Activated CD4-positive, alpha-beta T cell treated with anti-CD3 and anti-CD28 coated beads, Interleukin-10, Interleukin-2, amounts not matched to agents 100 ng/mL and 50 ng/mL, durations not matched to agents 16 hours and 8 hours (primary cell): Measurements from ENCODE around the gene GRIK4.
"Not testable (repeated sequence)": the region's sequence is repeated elsewhere in the genome, so short reads cannot be mapped to it uniquely, and the experiment has no call there.

Source experiments
- DNase-seq: peaks from one replicate; pipeline ENCODE4 v3.0.0-alpha.2; 2020

Gene GRIK4

GRCh38 chr11:120511116-120511819 is at the start of gene GRIK4:
GRIK4 (plus strand) TSS chr11:120511748; CDS start chr11:120660319, 148,571 bp downstream.
- DNase-seq = peak; percentile 79

GRCh38 chr11:120462825-120463224 is 48.7 kb upstream of the GRIK4 start:
- DNase-seq = no peak

- DNase-seq = no peak
These were observed 45.5 kb upstream of the GRIK4 start for GRCh38 chr11:120465921-120466534.

- no peak for DNase-seq
These were observed 43.9 kb upstream of the GRIK4 start for GRCh38 chr11:120467627-120468026.

- no peak for DNase-seq
These were observed 40.4 kb upstream of the GRIK4 start for GRCh38 chr11:120471131-120471530.

- DNase-seq = no peak
These were observed 39.6 kb upstream of the GRIK4 start for GRCh38 chr11:120471994-120472393.

- DNase-seq = no peak
These were observed 38.0 kb upstream of the GRIK4 start for GRCh38 chr11:120473503-120473902.

- DNase-seq = no peak
These were observed 29.4 kb upstream of the GRIK4 start for GRCh38 chr11:120482149-120482548.

- no peak for DNase-seq
These were observed 26.8 kb upstream of the GRIK4 start for GRCh38 chr11:120484722-120485121.

GRCh38 chr11:120486138-120486537 is 25.4 kb upstream of the GRIK4 start:
- DNase-seq = no peak

DNA sequence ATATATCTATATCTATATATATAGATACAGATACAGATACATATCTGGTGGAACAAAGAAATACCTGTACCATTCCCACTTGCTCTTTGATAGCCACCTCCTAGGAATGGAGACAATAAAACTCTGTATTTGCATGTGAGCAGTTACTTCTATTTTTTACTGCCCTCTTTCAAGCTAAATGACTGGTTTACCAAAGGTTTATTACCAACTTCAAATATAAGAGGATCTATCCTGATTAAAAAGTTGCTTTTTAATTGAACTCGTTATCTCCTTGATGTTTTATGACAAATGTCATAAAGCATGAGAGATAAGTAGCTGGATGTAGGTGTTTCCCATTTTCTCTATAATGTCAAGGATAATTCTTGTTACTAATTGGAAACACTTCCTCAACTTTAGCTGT is 21.7 kb upstream of the GRIK4 start:
- DNase-seq = no peak

DNA sequence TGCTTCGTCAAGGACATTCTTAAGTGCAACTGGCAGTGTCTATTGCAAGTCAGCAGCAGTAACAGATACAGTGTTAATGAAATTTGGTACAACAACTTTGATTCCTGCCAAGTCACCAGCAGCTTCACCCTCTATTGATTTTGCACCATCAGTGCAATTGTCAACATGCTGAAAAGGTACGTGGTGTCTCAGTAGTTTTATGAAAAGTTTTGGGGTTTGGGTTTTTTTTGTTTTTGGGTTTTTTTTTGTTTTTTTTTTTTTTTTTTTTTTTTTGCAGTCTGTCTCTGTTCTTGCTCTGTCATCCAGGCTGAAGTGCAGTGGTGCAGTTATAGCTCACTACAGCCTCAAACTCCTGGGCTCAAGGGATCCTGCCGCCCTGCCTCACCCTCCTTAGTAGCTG is 19.1 kb upstream of the GRIK4 start:
- no peak for DNase-seq

- no peak for DNase-seq
These were observed 17.0 kb upstream of the GRIK4 start for GRCh38 chr11:120494595-120494994.

- DNase-seq = no peak
These were observed 12.5 kb upstream of the GRIK4 start for GRCh38 chr11:120499088-120499487.

DNA sequence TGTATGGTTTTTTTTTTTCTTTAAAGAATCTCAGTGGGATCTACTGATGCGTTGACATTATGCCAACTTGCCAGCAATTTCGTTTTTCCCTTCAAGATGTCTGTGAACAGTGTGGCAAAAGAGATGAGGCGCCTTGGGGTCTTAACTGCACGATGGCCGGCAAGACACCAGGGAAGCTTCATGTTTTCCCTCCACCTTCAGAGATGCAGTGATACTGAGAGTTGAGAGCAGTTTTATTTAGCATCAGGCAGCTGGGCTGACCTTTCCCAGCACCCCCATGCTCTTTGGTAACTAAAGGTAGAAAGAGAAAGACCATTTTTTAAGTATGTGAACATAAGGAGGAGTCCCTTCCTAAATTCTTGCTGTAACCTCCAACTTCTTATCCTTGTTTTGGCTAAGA is 11.7 kb upstream of the GRIK4 start:
- no peak for DNase-seq

GRCh38 chr11:120500414-120501071 is 11.0 kb upstream of the GRIK4 start:
- no peak for DNase-seq

DNA sequence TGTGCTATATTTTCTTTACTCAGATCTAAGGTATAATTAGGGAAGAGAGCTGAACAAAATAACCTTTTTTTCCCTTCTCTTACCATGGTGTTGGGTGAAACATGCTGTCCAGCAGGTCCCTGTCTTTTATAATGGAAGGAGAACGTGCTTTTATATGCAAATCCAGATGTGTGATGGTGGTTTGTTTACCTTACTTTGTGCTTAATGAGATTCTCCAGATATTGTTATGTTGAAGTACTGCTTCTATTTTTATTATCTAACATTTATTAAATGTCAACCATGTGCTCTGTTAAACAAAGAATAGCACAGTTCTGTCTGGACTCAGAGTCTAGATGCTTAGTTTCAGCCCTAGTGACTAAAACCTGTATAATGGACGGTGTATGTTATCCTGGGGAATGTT is 10.1 kb upstream of the GRIK4 start:
- no peak for DNase-seq

DNA sequence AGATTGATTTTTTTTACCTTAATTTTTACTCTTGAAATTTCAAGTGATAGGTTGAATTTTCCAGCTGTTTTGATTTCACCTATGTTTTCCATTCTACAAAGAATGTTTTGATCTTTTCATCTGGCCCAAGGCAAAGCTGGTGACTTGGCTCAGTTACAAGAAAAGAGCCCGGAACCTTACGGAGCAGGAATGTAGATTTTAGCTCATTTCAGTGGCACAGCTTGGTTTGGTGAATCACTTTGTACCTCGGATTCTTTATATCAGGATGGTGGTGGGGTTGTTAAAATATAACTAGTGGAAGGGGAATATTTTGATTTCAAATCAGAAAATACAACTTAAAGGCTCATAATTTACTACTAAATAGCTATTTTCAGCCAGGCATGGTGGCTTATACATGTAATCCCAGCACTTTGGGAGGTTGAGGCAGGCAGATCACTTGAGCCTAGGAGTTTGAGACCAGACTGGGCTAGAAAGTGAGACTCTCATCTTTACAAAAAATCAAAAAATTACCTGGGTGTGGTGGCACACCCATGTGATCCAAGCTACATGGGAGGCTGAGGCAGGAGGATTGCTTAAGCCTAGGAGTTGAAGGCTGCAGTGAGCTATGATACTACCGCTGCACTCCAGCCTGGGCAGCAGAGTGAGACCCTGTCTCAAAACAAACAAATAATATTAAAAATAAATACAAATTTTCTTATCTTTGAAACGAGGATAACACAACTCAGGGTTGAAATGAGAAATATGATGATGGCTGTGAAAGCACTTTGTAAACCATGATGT is 9.4 kb upstream of the GRIK4 start:
- no peak for DNase-seq

DNA sequence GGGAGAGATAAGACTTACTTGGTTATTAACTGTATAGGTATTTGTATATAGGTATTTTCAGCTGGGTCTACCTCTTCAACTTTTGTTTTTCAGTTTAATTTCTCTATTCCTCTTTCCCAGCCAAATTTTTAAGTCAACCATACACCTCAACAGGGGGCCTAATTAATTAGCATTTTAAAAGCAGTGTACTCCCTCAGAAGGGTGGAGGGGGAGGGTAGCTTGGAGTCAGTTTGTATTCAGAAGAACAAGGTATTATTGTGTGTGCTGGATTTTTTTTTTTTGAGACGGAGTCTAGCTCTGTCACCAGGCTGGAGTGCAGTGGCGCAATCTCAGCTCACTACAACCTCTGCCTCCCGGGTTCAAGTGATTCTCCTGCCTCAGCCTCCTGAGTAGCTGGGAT is 8.0 kb upstream of the GRIK4 start:
- not testable (repeated sequence) for DNase-seq

DNA sequence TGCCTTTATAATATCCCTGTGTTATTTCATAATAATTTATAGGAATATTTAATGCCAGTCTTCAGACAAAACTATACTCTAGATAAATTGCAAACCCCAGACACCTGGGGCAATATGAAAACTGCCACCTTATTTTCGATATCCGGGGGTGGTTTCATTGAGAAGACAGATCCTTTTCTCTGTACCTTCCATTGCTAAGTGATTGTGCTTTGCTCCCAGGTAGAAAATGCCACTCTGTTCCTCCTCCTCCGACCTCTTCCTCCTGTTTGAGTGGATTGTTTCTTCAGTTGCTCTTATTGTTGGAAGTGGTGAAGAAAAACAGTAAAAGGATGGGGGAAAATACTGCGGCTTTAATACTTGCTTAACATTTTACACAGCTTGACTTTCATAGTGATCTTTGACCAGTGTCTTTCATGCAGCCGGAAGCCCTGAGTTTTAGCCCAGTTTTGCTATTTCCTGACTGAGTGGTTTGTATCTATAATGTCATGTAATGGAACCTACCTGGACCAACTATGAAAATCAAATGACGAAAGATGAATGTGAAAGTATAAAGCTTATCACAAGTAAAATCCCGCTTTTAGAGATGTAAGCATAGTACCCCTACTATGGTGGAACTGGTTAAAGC is 5.6 kb upstream of the GRIK4 start:
- no peak for DNase-seq

DNA sequence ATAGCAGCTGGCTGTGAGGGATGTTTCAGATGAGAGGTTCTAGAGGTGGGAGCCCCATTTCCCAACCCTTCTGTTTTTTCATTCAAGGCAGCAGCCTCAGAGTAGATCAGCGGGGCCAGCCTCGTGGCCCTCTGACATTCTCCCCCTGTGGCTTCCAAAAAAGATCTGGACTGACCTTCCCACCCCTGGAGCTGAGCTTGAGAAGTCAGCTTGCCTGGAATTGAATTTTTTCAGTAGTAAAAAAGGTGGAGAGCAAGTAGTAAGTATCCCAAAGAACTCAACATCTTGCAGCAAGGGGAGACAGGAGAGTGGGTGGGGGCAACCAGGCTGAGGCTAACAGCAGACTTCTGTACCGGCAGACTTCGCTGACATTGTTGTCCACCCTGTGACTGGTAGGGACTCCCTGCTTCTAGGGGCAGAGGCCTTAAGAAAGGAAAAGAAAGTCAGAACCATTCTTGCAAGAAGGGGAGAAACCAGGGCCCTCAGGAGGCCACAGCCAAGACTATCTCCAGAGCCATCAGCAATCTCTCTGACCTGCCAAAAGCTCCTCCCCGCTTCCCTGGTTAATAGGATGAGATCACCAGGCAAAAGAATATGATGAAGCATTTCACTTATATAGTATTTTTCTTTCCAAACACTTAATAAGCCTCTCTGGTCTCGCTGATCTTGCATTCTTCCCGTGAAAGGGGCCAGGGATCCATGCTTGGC is 2.0 kb upstream of the GRIK4 start:
- DNase-seq = no peak

- no peak for DNase-seq
These were observed 987 bp upstream of the GRIK4 start for GRCh38 chr11:120510406-120511115.
